Inferior parietal cortex (tissue), 1 donor: ENCODE results near the gene OLFM4.
A peak's percentile ranks its signal among the peaks of the same experiment; 100 is the strongest.

Source experiments
- DNase-seq: peaks from one replicate; pipeline ENCODE4 v3.0.0-alpha.2; 2016; ENCODE audit errors: extremely low spot score

Gene OLFM4

GRCh38 chr13:53014495-53015443, 13.8 kb upstream of the OLFM4 start:
- no peak for DNase-seq

- no peak for DNase-seq
Observed at GRCh38 chr13:53015971-53016370, 12.6 kb upstream of the OLFM4 start.

- DNase-seq = no peak
Observed at GRCh38 chr13:53017433-53017970, 11.1 kb upstream of the OLFM4 start.

- DNase-seq = no peak
Observed at GRCh38 chr13:53018690-53019647, 9.6 kb upstream of the OLFM4 start.

GRCh38 chr13:53020764-53021335, 7.8 kb upstream of the OLFM4 start:
- no peak for DNase-seq

- DNase-seq = no peak
Observed at GRCh38 chr13:53023246-53023645, 5.4 kb upstream of the OLFM4 start.

GRCh38 chr13:53028063-53028462, 550 bp upstream of the OLFM4 start:
- DNase-seq = no peak

GRCh38 chr13:53032849-53033248, 4.2 kb downstream of the OLFM4 start:
- no peak for DNase-seq

- DNase-seq = peak; percentile 61
Observed at GRCh38 chr13:53038993-53039392, 10.4 kb downstream of the OLFM4 start.

- DNase-seq = no peak
Observed at GRCh38 chr13:53041968-53042516, 13.4 kb downstream of the OLFM4 start.

- DNase-seq = no peak
Observed at GRCh38 chr13:53042877-53043276, 14.3 kb downstream of the OLFM4 start.

- no peak for DNase-seq
Observed at GRCh38 chr13:53043398-53043797, 14.8 kb downstream of the OLFM4 start.

- DNase-seq = no peak
Observed at GRCh38 chr13:53045189-53045588, 16.6 kb downstream of the OLFM4 start.

GRCh38 chr13:53048880-53049279, 20.3 kb downstream of the OLFM4 start:
- no peak for DNase-seq

GRCh38 chr13:53050151-53050550, 21.5 kb downstream of the OLFM4 start:
- no peak for DNase-seq

GRCh38 chr13:53052675-53053074, 24.1 kb downstream of the OLFM4 start:
- no peak for DNase-seq

GRCh38 chr13:53054569-53054968, 26.0 kb downstream of the OLFM4 start:
- no peak for DNase-seq

- DNase-seq = no peak
Observed at GRCh38 chr13:53058065-53058679, 29.6 kb downstream of the OLFM4 start.

GRCh38 chr13:53060840-53061490, 32.4 kb downstream of the OLFM4 start:
- no peak for DNase-seq

- no peak for DNase-seq
Observed at GRCh38 chr13:53064731-53065130, 36.1 kb downstream of the OLFM4 start.
